ENCODE data around the gene NETO1.

NETO1 gene

DNA sequence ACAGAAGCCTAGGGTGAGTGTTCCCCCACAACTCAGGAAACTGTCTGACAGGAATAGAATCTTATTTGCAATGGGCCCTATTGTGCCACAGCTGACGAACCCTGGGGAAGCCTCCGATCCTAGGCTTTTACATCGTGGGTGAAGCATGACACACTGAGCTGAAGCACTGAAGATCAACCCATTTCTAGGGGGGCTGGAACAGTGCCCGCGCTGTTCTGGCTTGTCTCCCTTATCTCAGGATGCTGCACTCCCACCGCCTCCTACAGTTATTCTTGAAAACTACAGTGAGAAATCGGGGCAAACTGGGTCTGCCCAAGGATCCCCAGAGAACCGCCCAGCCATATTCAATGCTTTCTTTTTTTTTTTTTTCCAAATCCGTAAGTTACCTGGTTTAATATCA, 41.1 kb downstream of the NETO1 start:
- H3K4me3 ChIP-seq (ENCODE audit: severe bottlenecking) = no peak overlapping the region
- no peaks in the 10 kb centered on the region for H3K27me3 ChIP-seq (ENCODE audit: insufficient read depth, poor library complexity, severe bottlenecking)
- H3K36me3 ChIP-seq (ENCODE audit: low read depth) = 0 out of 2 replicates have a peak, but pooled peaks cover 5% of the 10 kb centered on the region
- no peak overlapping the region for H3K27ac ChIP-seq (ENCODE audit: poor library complexity, severe bottlenecking)
- TF ChIP-seq, protein P1, sequence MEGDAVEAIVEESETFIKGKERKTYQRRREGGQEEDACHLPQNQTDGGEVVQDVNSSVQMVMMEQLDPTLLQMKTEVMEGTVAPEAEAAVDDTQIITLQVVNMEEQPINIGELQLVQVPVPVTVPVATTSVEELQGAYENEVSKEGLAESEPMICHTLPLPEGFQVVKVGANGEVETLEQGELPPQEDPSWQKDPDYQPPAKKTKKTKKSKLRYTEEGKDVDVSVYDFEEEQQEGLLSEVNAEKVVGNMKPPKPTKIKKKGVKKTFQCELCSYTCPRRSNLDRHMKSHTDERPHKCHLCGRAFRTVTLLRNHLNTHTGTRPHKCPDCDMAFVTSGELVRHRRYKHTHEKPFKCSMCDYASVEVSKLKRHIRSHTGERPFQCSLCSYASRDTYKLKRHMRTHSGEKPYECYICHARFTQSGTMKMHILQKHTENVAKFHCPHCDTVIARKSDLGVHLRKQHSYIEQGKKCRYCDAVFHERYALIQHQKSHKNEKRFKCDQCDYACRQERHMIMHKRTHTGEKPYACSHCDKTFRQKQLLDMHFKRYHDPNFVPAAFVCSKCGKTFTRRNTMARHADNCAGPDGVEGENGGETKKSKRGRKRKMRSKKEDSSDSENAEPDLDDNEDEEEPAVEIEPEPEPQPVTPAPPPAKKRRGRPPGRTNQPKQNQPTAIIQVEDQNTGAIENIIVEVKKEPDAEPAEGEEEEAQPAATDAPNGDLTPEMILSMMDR (IDR thresholded peaks at IDR 0.05; ENCODE audit: poor library complexity, severe bottlenecking) = no peak
- no peaks in the 10 kb centered on the region for H3K4me1 ChIP-seq (ENCODE audit: insufficient read depth, poor library complexity, severe bottlenecking)
- no peak for DNase-seq (ENCODE audit: low spot score)
- ATAC-seq (ENCODE audit: low read depth) = no peak
- no peaks in the 10 kb centered on the region for H3K9me3 ChIP-seq (ENCODE audit: severe bottlenecking)

DNA sequence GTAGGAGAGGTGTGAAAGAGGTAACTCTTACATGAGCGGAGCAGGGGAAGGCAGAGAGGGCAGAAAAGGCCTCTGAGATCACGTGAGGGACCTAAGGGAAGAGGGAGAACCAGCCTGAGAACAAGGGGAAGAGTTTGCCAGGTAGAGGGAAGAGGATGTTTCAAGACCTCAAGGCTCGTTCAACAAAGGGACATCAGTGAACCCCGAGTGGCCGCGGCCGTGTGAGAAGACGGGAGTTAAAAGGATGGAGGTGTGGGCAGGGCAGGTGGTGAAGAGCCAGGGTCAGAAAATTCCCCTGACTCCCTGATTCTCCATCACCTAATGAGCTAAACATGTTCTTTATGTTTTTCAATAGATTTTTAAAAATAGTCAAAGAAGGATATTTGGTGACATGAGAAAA, 44.4 kb downstream of the NETO1 start:
- Histone ChIP-seq H3K27me3 (ENCODE audit: insufficient read depth, poor library complexity, severe bottlenecking) (no peaks in the 10 kb centered on the region), H3K9me3 (ENCODE audit: severe bottlenecking) (no peaks in the 10 kb centered on the region), H3K4me1 (ENCODE audit: insufficient read depth, poor library complexity, severe bottlenecking) (no peaks in the 10 kb centered on the region), H3K4me3 (ENCODE audit: severe bottlenecking) (no peak overlapping the region), H3K36me3 (ENCODE audit: low read depth) (0 out of 2 replicates have a peak, but pooled peaks cover 5% of the 10 kb centered on the region), H3K27ac (ENCODE audit: poor library complexity, severe bottlenecking) (no peak overlapping the region)
- ATAC-seq (ENCODE audit: low read depth) (no peak), DNase-seq (ENCODE audit: low spot score) (no peak)
- TF ChIP-seq, protein P1 (IDR thresholded peaks at IDR 0.05; ENCODE audit: poor library complexity, severe bottlenecking) = no peak

GRCh38 chr18:72822202-72822601, 45.6 kb downstream of the NETO1 start:
- H3K4me3 ChIP-seq (ENCODE audit: severe bottlenecking) = no peak overlapping the region
- DNase-seq (ENCODE audit: low spot score) = no peak
- H3K9me3 ChIP-seq (ENCODE audit: severe bottlenecking) = no peaks in the 10 kb centered on the region
- H3K27ac ChIP-seq (ENCODE audit: poor library complexity, severe bottlenecking) = no peak overlapping the region
- ATAC-seq (ENCODE audit: low read depth) = no peak
- no peaks in the 10 kb centered on the region for H3K27me3 ChIP-seq (ENCODE audit: insufficient read depth, poor library complexity, severe bottlenecking)
- TF ChIP-seq, protein P1 (IDR thresholded peaks at IDR 0.05; ENCODE audit: poor library complexity, severe bottlenecking) = no peak
- H3K36me3 ChIP-seq (ENCODE audit: low read depth) = 0 out of 2 replicates have a peak, but pooled peaks cover 5% of the 10 kb centered on the region
- no peaks in the 10 kb centered on the region for H3K4me1 ChIP-seq (ENCODE audit: insufficient read depth, poor library complexity, severe bottlenecking)

GRCh38 chr18:72820571-72820970, 47.2 kb downstream of the NETO1 start:
- no peaks in the 10 kb centered on the region for H3K9me3 ChIP-seq (ENCODE audit: severe bottlenecking)
- H3K4me1 ChIP-seq (ENCODE audit: insufficient read depth, poor library complexity, severe bottlenecking) = no peaks in the 10 kb centered on the region
- ATAC-seq (ENCODE audit: low read depth) = no peak
- H3K27ac ChIP-seq (ENCODE audit: poor library complexity, severe bottlenecking) = no peak overlapping the region
- H3K36me3 ChIP-seq (ENCODE audit: low read depth) = no peaks in the 10 kb centered on the region
- H3K4me3 ChIP-seq (ENCODE audit: severe bottlenecking) = no peak overlapping the region
- TF ChIP-seq, protein P1 (IDR thresholded peaks at IDR 0.05; ENCODE audit: poor library complexity, severe bottlenecking) = no peak
- no peaks in the 10 kb centered on the region for H3K27me3 ChIP-seq (ENCODE audit: insufficient read depth, poor library complexity, severe bottlenecking)
- no peak for DNase-seq (ENCODE audit: low spot score)

DNA sequence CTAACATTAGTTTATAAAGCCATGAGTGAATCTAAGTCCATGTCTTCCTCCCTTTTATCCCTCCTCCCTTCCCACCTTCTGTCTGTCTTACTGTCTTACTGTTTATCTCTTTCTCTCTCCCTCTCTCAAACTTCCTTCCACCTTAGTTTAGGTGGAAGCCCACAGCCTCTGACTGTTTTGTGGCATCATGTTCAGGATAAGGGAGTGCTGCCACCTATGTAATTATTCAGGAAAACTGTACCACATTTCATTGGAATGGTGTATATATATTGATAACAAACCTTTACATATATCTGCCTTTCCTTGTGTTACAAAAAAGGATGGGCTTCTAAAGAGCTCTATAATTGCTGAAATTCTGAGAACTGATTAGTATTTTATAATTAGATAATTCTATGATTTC, 48.7 kb downstream of the NETO1 start:
- Histone ChIP-seq H3K27ac (ENCODE audit: poor library complexity, severe bottlenecking) (no peak overlapping the region), H3K4me1 (ENCODE audit: insufficient read depth, poor library complexity, severe bottlenecking) (no peaks in the 10 kb centered on the region), H3K9me3 (ENCODE audit: severe bottlenecking) (no peaks in the 10 kb centered on the region), H3K27me3 (ENCODE audit: insufficient read depth, poor library complexity, severe bottlenecking) (no peaks in the 10 kb centered on the region), H3K36me3 (ENCODE audit: low read depth) (no peaks in the 10 kb centered on the region), H3K4me3 (ENCODE audit: severe bottlenecking) (no peak overlapping the region)
- TF ChIP-seq, protein P1 (IDR thresholded peaks at IDR 0.05; ENCODE audit: poor library complexity, severe bottlenecking) = peak; percentile 26
- DNase-seq (ENCODE audit: low spot score) = no peak
- no peak for ATAC-seq (ENCODE audit: low read depth)
